Muscle of leg (tissue), 11 donors: ENCODE measurements around the gene SNUPN. TPM values are rescaled to one million over a fixed set of nuclear protein-coding genes. Genes with fewer than 3 reads are reported as not detected.
A peak's percentile ranks its signal among the peaks of the same experiment; 100 is the strongest.
"Not testable (repeated sequence)": the region's sequence is repeated elsewhere in the genome, so short reads cannot be mapped to it uniquely, and the experiment has no call there.

Source experiments
- DNase-seq: peaks from one replicate; pipeline ENCODE4 v3.0.0; 2013
- H3K27ac ChIP-seq: one replicate; pipeline ENCODE4 v1.5.1; 2013; ENCODE audit warnings: mild to moderate bottlenecking, low read length, control low read depth
- H3K27me3 ChIP-seq: one replicate; pipeline ENCODE4 v1.6.1; 2013; ENCODE audit warnings: low read length; ENCODE audit not compliant: control insufficient read depth, insufficient read depth
- H3K36me3 ChIP-seq: one replicate; pipeline ENCODE4 v1.6.1; 2013; ENCODE audit warnings: low read length; ENCODE audit not compliant: control insufficient read depth, insufficient read depth
- H3K4me1 ChIP-seq: one replicate; pipeline ENCODE4 v1.6.1; 2013; ENCODE audit warnings: low read length; ENCODE audit not compliant: control insufficient read depth, insufficient read depth
- H3K4me3 ChIP-seq: one replicate; pipeline ENCODE4 v1.5.1; 2013; ENCODE audit warnings: low read length, control low read depth
- H3K9me3 ChIP-seq: replicated peaks from 2 replicates; pipeline ENCODE4 v1.6.1; 2013; ENCODE audit warnings: low read depth, low read length; ENCODE audit not compliant: control insufficient read depth
- WGBS: methylation state at CpG from one replicate; pipeline ENCODE4 v1.1.5; 2013; ENCODE audit warnings: missing lambda C conversion rate; ENCODE audit not compliant: insufficient coverage; 5-methylcytosine and 5-hydroxymethylcytosine counted together
- polyA plus RNA-seq, 8 donors: library from polyadenylated mRNA; unstranded; fragments of 120-200 nt; gene quantifications; one replicate each; pipeline versions ENCODE4 v1.2.1 to v1.2.3, GENCODE V29; 2013; ENCODE audit warnings: inconsistent platforms in 1 of 8, low replicate concordance in 1 of 8; ENCODE audit not compliant: insufficient read length in 8 of 8, insufficient read depth in 1 of 8
- total RNA-seq: library from RNA; stranded (reverse); fragments of 120-200 nt; gene quantifications from one replicate; pipeline ENCODE4 v1.2.4, GENCODE V29; 2013

The SNUPN gene
- total and polyA plus RNA-seq, 9 donors = 18.9 to 27.6 (median 22.0) TPM

- DNase-seq = peak; percentile 17
Observed at GRCh38 chr15:75584121-75584520, 41.4 kb downstream of the SNUPN start.

GRCh38 chr15:75583701-75584100, 41.8 kb downstream of the SNUPN start:
- peak; percentile 35 for DNase-seq
- Histone ChIP-seq H3K27me3 (no peaks in the 10 kb centered on the region), H3K27ac (no peak overlapping the region), H3K36me3 (peaks cover 3% of the 10 kb centered on the region), H3K4me3 (no peak overlapping the region), H3K4me1 (peaks cover 7% of the 10 kb centered on the region), H3K9me3 (no peaks in the 10 kb centered on the region)
- WGBS = no CpG with 5 or more reads among the region's 5 CpGs

More at GRCh38 chr15:75584121-75584520, 41.4 kb downstream of the SNUPN start:
- Histone ChIP-seq H3K4me3 (no peak overlapping the region), H3K27me3 (no peaks in the 10 kb centered on the region), H3K9me3 (no peaks in the 10 kb centered on the region), H3K36me3 (peaks cover 3% of the 10 kb centered on the region), H3K4me1 (peaks cover 7% of the 10 kb centered on the region), H3K27ac (no peak overlapping the region)
- 49% methylated on average over 3 of the region's 4 CpGs for WGBS

GRCh38 chr15:75582943-75583342, 42.6 kb downstream of the SNUPN start:
- not testable (repeated sequence) for H3K9me3 ChIP-seq, H3K4me1 ChIP-seq, H3K27me3 ChIP-seq

GRCh38 chr15:75578948-75579920, 46.3 kb downstream of the SNUPN start, which contains the start of gene PTPN9:
Gene PTPN9, minus strand, starts transcription at chr15:75579315. Its CDS starts 539 bp downstream, at chr15:75578776.
- peak; percentile 93 for DNase-seq
- H3K27me3 ChIP-seq = no peaks in the 10 kb centered on the region
- H3K9me3 ChIP-seq = no peaks in the 10 kb centered on the region
- H3K27ac ChIP-seq = peak within 1 kb of the TSS; percentile 80
- under 1% methylated on average over 40 of the region's 78 CpGs for WGBS
- H3K4me3 ChIP-seq = peak within 1 kb of the TSS; percentile 83
- H3K36me3 ChIP-seq = no peaks in the 10 kb centered on the region
- H3K4me1 ChIP-seq = peaks cover 8% of the 10 kb centered on the region

More at GRCh38 chr15:75582943-75583342, 42.6 kb downstream of the SNUPN start:
- H3K27ac ChIP-seq, DNase-seq, H3K36me3 ChIP-seq, H3K4me3 ChIP-seq: not testable (repeated sequence)
- 100% methylated on average over 1 of the region's 5 CpGs for whole genome bisulfite sequencing

GRCh38 chr15:75578173-75578947, 47.2 kb downstream of the SNUPN start:
- peaks cover 7% of the 10 kb centered on the region for H3K4me1 ChIP-seq
- WGBS = under 1% methylated on average over 71 of the region's 77 CpGs
- H3K36me3 ChIP-seq = no peaks in the 10 kb centered on the region
- H3K27ac ChIP-seq = peak overlapping the region; percentile 80
- DNase-seq = peak; percentile 51
- H3K4me3 ChIP-seq = peak overlapping the region; percentile 83
- no peaks in the 10 kb centered on the region for H3K9me3 ChIP-seq
- no peaks in the 10 kb centered on the region for H3K27me3 ChIP-seq

- peak; percentile 37 for DNase-seq
- Histone ChIP-seq H3K4me3 (peak overlapping the region; percentile 83), H3K27me3 (no peaks in the 10 kb centered on the region), H3K9me3 (no peaks in the 10 kb centered on the region), H3K4me1 (peaks cover 7% of the 10 kb centered on the region), H3K27ac (peak overlapping the region; percentile 71), H3K36me3 (no peaks in the 10 kb centered on the region)
- WGBS = 4% methylated on average over 5 of the region's 13 CpGs
Observed at GRCh38 chr15:75577401-75578172, 47.9 kb downstream of the SNUPN start.

- H3K36me3 ChIP-seq = no peaks in the 10 kb centered on the region
- H3K27me3 ChIP-seq = no peaks in the 10 kb centered on the region
- no peak for DNase-seq
- no peaks in the 10 kb centered on the region for H3K9me3 ChIP-seq
- no peak overlapping the region for H3K4me3 ChIP-seq
- no peak overlapping the region for H3K27ac ChIP-seq
- H3K4me1 ChIP-seq = peaks cover 2% of the 10 kb centered on the region
- whole genome bisulfite sequencing = 90% methylated on average over 1 of the region's 5 CpGs
Observed at GRCh38 chr15:75573648-75574384, 51.7 kb downstream of the SNUPN start.

GRCh38 chr15:75570126-75570845, 55.2 kb downstream of the SNUPN start:
- H3K4me1 ChIP-seq = no peaks in the 10 kb centered on the region
- peak; percentile 46 for DNase-seq
- H3K36me3 ChIP-seq = no peaks in the 10 kb centered on the region
- H3K9me3 ChIP-seq = no peaks in the 10 kb centered on the region
- H3K4me3 ChIP-seq = no peak overlapping the region
- no peak overlapping the region for H3K27ac ChIP-seq
- 66% methylated on average over 4 of the region's 8 CpGs for WGBS
- no peaks in the 10 kb centered on the region for H3K27me3 ChIP-seq
